ENCODE measurements around the gene ZMYND10.

Gene ZMYND10

GRCh38 chr3:50323092-50323600, 22.4 kb downstream of the ZMYND10 start:
- Histone ChIP-seq H3K4me2 (ENCODE audit: low read length) (no peak overlapping the region), H3K4me1 (peaks cover 29% of the 10 kb centered on the region), H3K27me3 (ENCODE audit: control insufficient read depth, insufficient read depth, low read length) (no peaks in the 10 kb centered on the region), H3K27ac (peak overlapping the region; percentile 88), H3K79me2 (peaks cover 20% of the 10 kb centered on the region), H2AFZ (no peak overlapping the region), H3K36me3 (ENCODE audit: control insufficient read depth, insufficient read depth, low read length) (no peaks in the 10 kb centered on the region), H3K4me3 (ENCODE audit: low read depth, low read length) (peak overlapping the region; percentile 89), H3K9me3 (ENCODE audit: control insufficient read depth, low read length) (no peaks in the 10 kb centered on the region), H3K9ac (no peak overlapping the region)
- TF ChIP-seq CTCF (IDR thresholded peaks at IDR 0.05) = no peak

- Histone ChIP-seq H3K27ac (peak within 1 kb of the TSS; percentile 88), H2AFZ (peak within 1 kb of the TSS; percentile 83), H3K27me3 (ENCODE audit: control insufficient read depth, insufficient read depth, low read length) (no peaks in the 10 kb centered on the region), H3K79me2 (peaks cover 16% of the 10 kb centered on the region), H3K4me1 (peaks cover 29% of the 10 kb centered on the region), H3K9ac (peak within 1 kb of the TSS; percentile 25), H3K4me2 (ENCODE audit: low read length) (peak within 1 kb of the TSS; percentile 97), H3K9me3 (ENCODE audit: control insufficient read depth, low read length) (no peaks in the 10 kb centered on the region), H3K36me3 (ENCODE audit: control insufficient read depth, insufficient read depth, low read length) (no peaks in the 10 kb centered on the region), H3K4me3 (ENCODE audit: low read depth, low read length) (peak within 1 kb of the TSS; percentile 89)
- no peak for TF ChIP-seq CTCF (IDR thresholded peaks at IDR 0.05)
Measured at GRCh38 chr3:50322386-50323091, 23.0 kb downstream of the ZMYND10 start, which contains the start of gene HYAL2. Gene HYAL2 (minus strand): TSS chr3:50322745. CDS start chr3:50320489, 2,256 bp downstream.

GRCh38 chr3:50322115-50322385, 23.5 kb downstream of the ZMYND10 start:
- Histone ChIP-seq H3K4me1 (peaks cover 28% of the 10 kb centered on the region), H3K79me2 (peaks cover 13% of the 10 kb centered on the region), H2AFZ (peak overlapping the region; percentile 83), H3K9me3 (ENCODE audit: control insufficient read depth, low read length) (no peaks in the 10 kb centered on the region), H3K27me3 (ENCODE audit: control insufficient read depth, insufficient read depth, low read length) (no peaks in the 10 kb centered on the region), H3K9ac (no peak overlapping the region), H3K27ac (peak overlapping the region; percentile 88), H3K4me3 (ENCODE audit: low read depth, low read length) (peak overlapping the region; percentile 89), H3K36me3 (ENCODE audit: control insufficient read depth, insufficient read depth, low read length) (no peaks in the 10 kb centered on the region), H3K4me2 (ENCODE audit: low read length) (peak overlapping the region; percentile 97)
- no peak for TF ChIP-seq CTCF (IDR thresholded peaks at IDR 0.05)

GRCh38 chr3:50321336-50322114, 24.0 kb downstream of the ZMYND10 start:
- H2AFZ ChIP-seq = peak overlapping the region; percentile 83
- H3K27me3 ChIP-seq (ENCODE audit: control insufficient read depth, insufficient read depth, low read length) = no peaks in the 10 kb centered on the region
- H3K4me3 ChIP-seq (ENCODE audit: low read depth, low read length) = peak overlapping the region; percentile 89
- peaks cover 7% of the 10 kb centered on the region for H3K79me2 ChIP-seq
- H3K27ac ChIP-seq = peak overlapping the region; percentile 88
- peak; percentile 38 for TF ChIP-seq CTCF (IDR thresholded peaks at IDR 0.05)
- H3K4me1 ChIP-seq = peaks cover 30% of the 10 kb centered on the region
- H3K4me2 ChIP-seq (ENCODE audit: low read length) = peak overlapping the region; percentile 97
- no peaks in the 10 kb centered on the region for H3K9me3 ChIP-seq (ENCODE audit: control insufficient read depth, low read length)
- H3K36me3 ChIP-seq (ENCODE audit: control insufficient read depth, insufficient read depth, low read length) = no peaks in the 10 kb centered on the region
- H3K9ac ChIP-seq = peak overlapping the region; percentile 25
